A673 (cell line): ENCODE results near the gene CRLF1. TPM values are rescaled to one million over a fixed set of nuclear protein-coding genes. Genes with fewer than 3 reads are reported as not detected.

Experiments
- BruUV-seq: library from RNA; stranded (reverse); fragments of 400-500 nt; replicated peaks from 2 replicates; lab custom pipeline; 2021; lab: Mats Ljungman, UMichigan
- CTCF ChIA-PET: fragments of 300-600 bp; sonication (Branson Sonifier 250); formaldehyde crosslinking; loops from one replicate; lab custom pipeline; 2022; ENCODE audit warnings: antibody characterized with exemption; lab: Charles Lee
- POLR2A ChIA-PET: fragments of 300-600 bp; sonication (Branson Sonifier 250); formaldehyde crosslinking; loops from one replicate; lab custom pipeline; 2022; ENCODE audit warnings: antibody characterized with exemption; ENCODE audit not compliant: low non-redundant PET; lab: Charles Lee
- DNase-seq: peaks from one replicate; pipeline ENCODE4 v3.0.0-alpha.2; 2015; ENCODE audit warnings: low spot score
- H3K27ac ChIP-seq: fragments of 200-600 bp; sonication (generic); 2 replicates; pipeline ENCODE4 v1.5.1; 2016; ENCODE audit warnings: mixed run types, low read depth, mild to moderate bottlenecking, mixed read lengths, antibody characterized with exemption, low read length; ENCODE audit not compliant: poor library complexity, severe bottlenecking
- H3K27me3 ChIP-seq: fragments of 200-600 bp; sonication (generic); replicated peaks from 2 replicates; pipeline ENCODE4 v1.6.1; 2017; ENCODE audit warnings: mixed run types, low read depth, mild to moderate bottlenecking, mixed read lengths, antibody characterized with exemption, low read length; ENCODE audit not compliant: insufficient read depth, poor library complexity
- H3K36me3 ChIP-seq: fragments of 200-600 bp; sonication (generic); 2 replicates; pipeline ENCODE4 v1.6.1; 2016; ENCODE audit warnings: mixed run types, mild to moderate bottlenecking, mixed read lengths, antibody characterized with exemption, low read length; ENCODE audit not compliant: insufficient read depth, poor library complexity, severe bottlenecking
- H3K4me1 ChIP-seq: fragments of 200-600 bp; sonication (generic); 2 replicates; pipeline ENCODE4 v1.6.1; 2017; ENCODE audit warnings: mixed run types, mild to moderate bottlenecking, mixed read lengths, antibody characterized with exemption, low read length; ENCODE audit not compliant: insufficient read depth, poor library complexity, severe bottlenecking
- H3K4me3 ChIP-seq: fragments of 200-600 bp; sonication (generic); 2 replicates; pipeline ENCODE4 v1.5.1; 2016; ENCODE audit warnings: low read depth, mixed run types, mild to moderate bottlenecking, mixed read lengths, low read length; ENCODE audit not compliant: poor library complexity, severe bottlenecking
- H3K9me3 ChIP-seq: fragments of 200-600 bp; sonication (generic); 2 replicates; pipeline ENCODE4 v1.6.1; 2016; ENCODE audit warnings: mixed run types, low read depth, mild to moderate bottlenecking, mixed read lengths, antibody characterized with exemption, low read length; ENCODE audit not compliant: poor library complexity, severe bottlenecking
- EZH2 ChIP-seq: fragments of 200-600 bp; sonication (generic); IDR thresholded peaks from 2 replicates; pipeline ENCODE4 v1.6.1; 2017; ENCODE audit warnings: borderline replicate concordance, low read depth, mild to moderate bottlenecking, mixed read lengths, antibody characterized with exemption, low read length; ENCODE audit not compliant: poor library complexity, severe bottlenecking
- intact Hi-C: fragments of 100-400 bp; cut with micrococcal nuclease; formaldehyde crosslinking; loops from one replicate; pipeline ENCODE4 v1.10.0; 2022; ENCODE audit not compliant: unreplicated experiment
- total RNA-seq: library from RNA; stranded (reverse); gene quantifications from 2 replicates; pipeline ENCODE4 v1.2.3, GENCODE V29; 2021
- TF ChIP-seq, protein P1 (sequence below): fragments of 300-800, 200-600 bp; sonication (generic); conservative IDR thresholded peaks from 2 replicates; pipeline ENCODE4 v1.5.1; 2017; ENCODE audit warnings: low read depth, mild to moderate bottlenecking, antibody characterized with exemption, low read length, moderate library complexity, mixed read lengths

CRLF1 gene
- total RNA-seq, 1 experiment from 2014 or later, result 192 TPM

DNA sequence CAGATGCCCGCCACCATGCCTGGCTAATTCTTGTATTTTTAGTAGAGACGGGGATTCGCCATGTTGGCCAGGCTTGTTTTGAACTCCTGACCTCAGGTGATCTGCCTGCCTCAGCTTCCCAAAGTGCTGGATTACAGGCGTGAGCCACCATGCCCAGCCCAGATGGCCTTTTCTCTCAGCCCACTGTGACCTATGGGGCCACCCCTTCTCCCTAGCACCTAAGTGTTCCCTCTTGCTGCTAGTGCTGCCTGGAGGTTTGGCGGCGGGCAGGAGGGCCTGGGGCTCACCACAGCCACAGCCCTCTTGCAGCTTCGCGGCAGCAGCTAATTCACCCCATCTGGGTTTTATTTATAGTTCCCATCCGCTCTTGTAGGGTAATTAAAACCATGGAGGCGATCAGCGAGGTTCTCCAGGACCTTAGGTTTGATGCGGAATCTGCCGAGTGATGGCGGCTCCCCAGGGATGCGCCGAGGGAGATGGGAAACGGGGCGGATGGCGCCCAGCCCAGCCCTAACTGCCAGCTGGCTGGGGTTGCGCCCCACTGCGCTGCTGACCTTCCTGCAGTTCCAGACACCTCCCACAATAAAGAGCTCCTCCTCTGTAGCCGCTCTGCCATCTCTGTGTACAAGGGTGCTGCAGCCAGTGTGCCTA, 14.7 kb downstream of the CRLF1 start:
- no TSS peak for BruUV-seq
- POLR2A ChIA-PET, result no interaction called here

DNA sequence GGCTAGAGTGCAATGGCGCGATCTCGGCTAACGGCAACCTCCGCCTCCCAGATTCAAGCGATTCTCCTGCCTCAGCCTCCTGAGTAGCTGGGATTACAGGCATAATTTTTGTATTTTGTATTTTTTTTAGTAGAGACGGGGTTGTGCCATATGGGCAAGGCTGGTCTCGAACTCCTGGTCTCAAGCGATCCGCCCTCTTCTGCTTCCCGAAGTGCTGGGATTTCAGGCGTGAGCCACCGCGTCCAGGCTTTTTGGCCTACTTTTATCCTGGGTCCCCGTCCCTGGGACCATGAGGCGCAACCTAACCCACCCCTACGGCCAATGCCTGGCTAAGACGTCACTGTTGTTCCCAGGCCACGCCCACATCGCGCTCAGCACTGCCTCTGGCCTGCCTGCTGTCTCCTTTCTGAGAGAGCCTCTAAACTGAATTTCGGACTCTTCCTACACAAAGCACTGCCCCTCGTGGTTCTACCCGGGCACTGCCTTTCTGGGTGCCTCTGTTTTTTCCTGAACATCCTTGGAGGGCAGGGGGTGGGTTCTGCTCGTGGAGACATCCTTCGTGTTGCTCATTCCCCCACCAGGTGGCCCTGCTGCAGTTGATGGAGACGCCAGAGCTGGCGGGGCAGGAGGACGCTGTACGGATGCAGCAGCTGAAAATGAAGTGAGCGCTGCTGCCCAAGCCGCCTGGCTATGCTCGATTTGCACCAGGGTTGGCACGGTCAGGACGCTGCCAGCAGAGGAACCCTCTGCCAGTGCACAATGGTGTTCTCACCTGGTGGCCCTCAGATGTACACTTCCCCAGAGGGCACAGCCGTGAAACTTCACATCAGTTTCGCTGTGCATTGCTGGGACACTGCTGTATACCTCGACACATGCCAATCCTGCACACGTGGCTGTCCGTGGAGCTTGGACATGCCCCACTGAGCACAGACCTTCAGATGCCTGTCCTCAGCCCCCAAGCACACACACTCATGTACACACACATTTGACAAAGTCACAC, 16.0 kb downstream of the CRLF1 start:
- Histone ChIP-seq H3K4me3 (peak overlapping the region; percentile 83), H3K9me3 (no peaks in the 10 kb centered on the region), H3K4me1 (peaks cover 48% of the 10 kb centered on the region), H3K27ac (peak overlapping the region; percentile 96), H3K36me3 (peaks cover 10% of the 10 kb centered on the region), H3K27me3 (no peaks in the 10 kb centered on the region)
- ChIA-PET POLR2A (interaction anchor here (0.7 kb wide), 1 partner anchor 273 kb away, joined by 5 read pairs; no protein-coding TSS in a partner anchor), CTCF (interaction anchor here (0.7 kb wide), 2 partner anchors 149 to 304 kb away, joined by 6 to 7 read pairs; no protein-coding TSS in a partner anchor)
- DNase-seq, result peak; percentile 94
- no peak for TF ChIP-seq EZH2
- TF ChIP-seq, protein P1, sequence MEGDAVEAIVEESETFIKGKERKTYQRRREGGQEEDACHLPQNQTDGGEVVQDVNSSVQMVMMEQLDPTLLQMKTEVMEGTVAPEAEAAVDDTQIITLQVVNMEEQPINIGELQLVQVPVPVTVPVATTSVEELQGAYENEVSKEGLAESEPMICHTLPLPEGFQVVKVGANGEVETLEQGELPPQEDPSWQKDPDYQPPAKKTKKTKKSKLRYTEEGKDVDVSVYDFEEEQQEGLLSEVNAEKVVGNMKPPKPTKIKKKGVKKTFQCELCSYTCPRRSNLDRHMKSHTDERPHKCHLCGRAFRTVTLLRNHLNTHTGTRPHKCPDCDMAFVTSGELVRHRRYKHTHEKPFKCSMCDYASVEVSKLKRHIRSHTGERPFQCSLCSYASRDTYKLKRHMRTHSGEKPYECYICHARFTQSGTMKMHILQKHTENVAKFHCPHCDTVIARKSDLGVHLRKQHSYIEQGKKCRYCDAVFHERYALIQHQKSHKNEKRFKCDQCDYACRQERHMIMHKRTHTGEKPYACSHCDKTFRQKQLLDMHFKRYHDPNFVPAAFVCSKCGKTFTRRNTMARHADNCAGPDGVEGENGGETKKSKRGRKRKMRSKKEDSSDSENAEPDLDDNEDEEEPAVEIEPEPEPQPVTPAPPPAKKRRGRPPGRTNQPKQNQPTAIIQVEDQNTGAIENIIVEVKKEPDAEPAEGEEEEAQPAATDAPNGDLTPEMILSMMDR, result peak; percentile 72
- TSS peak; percentile 78 for BruUV-seq
- intact Hi-C loops, result loop anchor here (5.0 to 10.0 kb wide), 4 partner anchors 87 to 327 kb away; partner anchors contain the start of genes COPE and DDX49

More for the DNA sequence above, 14.7 kb downstream of the CRLF1 start:
- peak overlapping the region; percentile 53 for H3K27ac ChIP-seq
- H3K36me3 ChIP-seq, result peaks cover 21% of the 10 kb centered on the region
- TF ChIP-seq, protein P1, result no peak
- TF ChIP-seq EZH2, result no peak
- DNase-seq, result peak; percentile 80
- intact Hi-C loops, result loop anchor here (5.0 to 10.0 kb wide), 4 partner anchors 85 to 325 kb away; partner anchors contain the start of genes COPE and DDX49
- H3K4me3 ChIP-seq, result no peak overlapping the region
- CTCF ChIA-PET, result no interaction called here
- H3K9me3 ChIP-seq, result no peaks in the 10 kb centered on the region
- H3K4me1 ChIP-seq, result peaks cover 54% of the 10 kb centered on the region
- H3K27me3 ChIP-seq, result no peaks in the 10 kb centered on the region
